HG02642 (cell line): ENCODE data around the gene MYBPC2.
"Not testable (repeated sequence)": the region's sequence is repeated elsewhere in the genome, so short reads cannot be mapped to it uniquely, and the experiment has no call there.

Experiments
- ATAC-seq: cut with Tn5 transposase; IDR thresholded peaks from one replicate; pipeline ENCODE4 v1.9.1; 2021; ENCODE audit warnings: mild to moderate bottlenecking; ENCODE audit not compliant: unreplicated experiment, poor library complexity

The MYBPC2 gene

DNA sequence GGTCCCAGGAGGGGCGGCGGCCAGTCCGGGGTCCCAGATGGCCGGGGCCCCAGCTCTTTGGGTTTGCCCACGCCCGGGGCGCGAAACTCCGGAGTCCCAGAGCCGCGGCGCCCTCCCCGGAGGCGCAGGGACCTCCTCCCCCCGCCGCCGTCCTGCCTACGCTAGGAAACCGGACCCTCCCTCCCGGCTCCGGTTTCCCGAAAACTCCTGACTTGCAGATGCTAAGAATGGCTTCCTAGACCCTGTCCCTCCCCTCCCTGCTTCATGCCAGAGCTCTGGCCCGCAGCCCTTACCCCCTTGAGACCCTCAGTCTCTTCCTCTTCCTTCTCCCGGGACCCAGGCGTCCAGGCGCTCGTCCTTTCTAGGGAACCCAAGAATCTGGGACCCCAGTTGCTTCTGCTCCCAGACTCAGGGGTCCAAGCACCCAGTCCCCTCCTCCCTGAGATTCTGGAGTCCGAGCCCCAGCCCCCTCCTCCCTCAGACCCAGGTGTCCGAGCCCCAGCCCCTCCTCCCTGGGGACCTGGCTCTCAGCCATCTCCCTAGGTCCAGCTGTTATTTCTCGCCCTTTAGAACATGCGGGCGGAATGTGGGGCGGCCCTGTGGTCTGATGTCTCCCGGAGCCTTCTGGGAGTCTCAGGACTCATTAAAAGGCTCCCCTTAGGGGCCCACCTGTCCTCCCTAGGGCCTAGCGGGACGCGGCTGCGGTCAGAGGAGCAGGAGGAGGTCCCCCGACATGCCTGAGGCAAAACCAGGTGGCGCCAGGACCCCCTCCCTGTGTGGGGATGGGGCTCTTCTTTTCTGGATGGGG is at the start of gene MYBPC2:
Gene MYBPC2 (plus strand): TSS at position 672 of the 808 bp plus-strand sequence. CDS start 62 bp downstream, at position 734.
- no peak for ATAC-seq

DNA sequence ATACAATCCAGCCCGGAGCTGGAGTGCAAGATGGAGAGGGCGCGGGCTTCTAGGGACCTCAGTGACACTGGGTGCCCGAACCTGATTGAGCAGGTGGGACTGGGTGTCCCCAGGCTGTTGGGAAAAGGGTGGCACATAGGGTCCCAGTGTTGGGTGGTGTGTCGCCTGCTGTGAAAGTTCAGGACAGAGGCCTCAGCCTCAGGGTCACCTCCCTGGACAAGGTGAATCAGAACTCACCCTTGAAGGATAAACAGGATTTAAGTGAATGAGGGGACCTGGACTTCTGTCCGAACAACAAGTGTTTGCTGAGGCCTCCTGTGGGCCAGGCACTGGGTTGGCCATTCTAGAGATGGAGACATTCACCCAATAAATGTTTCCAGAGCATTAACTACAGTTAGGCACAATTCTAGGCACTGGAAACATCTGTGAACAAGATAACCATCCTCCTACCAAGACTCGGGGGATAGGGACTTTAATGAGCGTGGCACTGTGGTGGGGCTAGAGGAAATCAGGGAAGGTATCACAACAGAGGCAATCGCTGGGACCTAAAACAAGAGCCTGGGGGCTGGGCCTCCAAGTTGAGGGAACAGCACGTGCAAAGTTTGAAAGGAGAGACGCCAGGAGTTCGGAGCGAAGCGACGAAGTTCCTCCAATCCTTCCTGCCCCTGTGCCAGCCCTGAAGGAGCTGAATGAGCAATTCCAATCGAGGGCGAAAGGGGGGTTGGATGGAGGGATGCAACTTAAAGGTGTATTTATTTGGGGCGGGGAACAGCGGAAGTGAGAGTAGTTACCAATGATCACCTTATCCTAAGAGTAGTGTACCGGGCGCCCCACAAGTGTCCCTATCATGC is 49.5 kb upstream of the MYBPC2 start:
- no peak for ATAC-seq

DNA sequence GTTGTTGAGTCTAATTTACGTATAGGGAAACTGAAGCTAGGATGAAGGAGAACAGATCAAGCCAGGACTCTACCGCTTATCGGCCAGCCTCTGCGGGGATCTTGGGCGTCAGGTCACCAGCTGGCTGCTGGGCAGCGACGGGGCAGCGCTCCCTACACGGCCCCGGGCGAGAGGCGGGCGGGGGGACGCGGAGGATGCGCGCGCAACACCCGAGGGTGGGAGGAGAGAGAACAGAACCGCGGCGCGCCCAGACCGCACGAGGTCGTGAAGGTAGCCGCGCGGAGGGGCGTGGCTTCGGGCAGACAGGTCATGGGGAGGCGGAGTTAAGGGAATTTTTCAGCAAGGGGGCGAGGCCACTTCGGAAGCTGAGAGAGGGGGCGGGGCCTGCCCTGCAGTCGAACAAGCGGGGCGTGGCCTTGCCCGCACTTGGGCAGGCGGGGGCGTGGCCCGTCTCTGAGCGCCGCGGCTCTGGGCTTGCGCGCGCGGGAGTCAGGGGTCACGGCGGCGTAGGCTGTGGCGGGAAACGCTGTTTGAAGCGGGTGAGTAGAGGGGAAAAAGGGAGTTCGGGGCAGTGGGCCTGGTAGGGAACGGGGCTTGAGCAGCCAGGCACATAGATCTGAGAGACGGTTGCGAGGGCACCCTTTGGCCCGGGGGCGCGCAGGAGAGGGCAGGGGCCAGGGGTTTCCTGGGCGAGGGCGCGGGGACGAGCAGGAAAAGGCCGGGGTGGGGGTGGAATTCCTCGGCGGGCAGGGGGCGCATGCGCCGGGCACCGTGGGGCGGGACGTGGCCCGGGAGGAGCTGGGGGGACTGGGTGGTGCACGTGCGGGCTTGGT is 48.6 kb upstream of the MYBPC2 start, which contains the start of gene POLD1:
Gene POLD1 (plus strand): TSS at position 496 of the 833 bp plus-strand sequence. CDS start 14,505 bp downstream, outside the sequence.
- peak; percentile 82 for ATAC-seq

DNA sequence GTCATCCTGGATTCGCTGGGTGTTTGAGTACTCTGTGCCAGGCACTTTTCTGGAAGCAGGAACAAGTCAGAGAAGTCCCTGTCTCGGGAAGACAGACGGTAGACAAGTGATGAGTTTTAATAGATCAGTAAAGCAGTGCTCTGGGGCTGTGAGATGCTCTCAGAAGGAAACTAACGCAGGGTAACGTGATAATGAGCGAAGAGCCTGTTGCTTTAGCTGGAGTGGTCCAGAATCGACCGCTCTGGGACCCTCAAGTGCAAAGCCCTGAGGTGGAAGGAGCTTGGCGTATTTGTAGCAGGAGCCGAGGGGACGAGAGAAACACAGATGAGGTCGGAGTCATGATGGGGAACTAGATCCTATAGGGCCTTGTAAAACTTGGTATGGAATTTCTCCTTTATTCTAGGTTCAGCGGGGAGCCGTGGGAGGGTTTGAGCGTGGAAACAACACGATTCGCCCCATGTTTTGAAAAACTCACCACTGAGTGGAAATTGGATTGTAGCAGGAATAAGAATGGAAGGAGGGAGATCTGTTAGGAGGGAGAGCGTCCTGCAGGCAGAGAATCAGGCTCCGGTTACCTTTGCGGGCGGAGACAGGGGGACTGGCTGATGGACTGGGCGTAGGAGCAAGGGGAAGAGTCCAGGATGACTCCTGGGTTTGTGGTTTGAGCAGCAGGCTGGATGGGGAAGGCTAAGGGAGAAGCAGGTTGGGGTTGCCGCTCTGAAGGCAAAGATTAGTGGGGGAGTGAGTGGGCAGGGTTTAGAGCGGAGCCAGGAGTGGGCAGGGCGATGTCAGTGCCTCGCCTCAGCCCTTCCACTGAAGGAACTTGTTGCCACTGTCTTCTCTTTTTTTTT is 47.8 kb upstream of the MYBPC2 start:
- ATAC-seq: no peak

DNA sequence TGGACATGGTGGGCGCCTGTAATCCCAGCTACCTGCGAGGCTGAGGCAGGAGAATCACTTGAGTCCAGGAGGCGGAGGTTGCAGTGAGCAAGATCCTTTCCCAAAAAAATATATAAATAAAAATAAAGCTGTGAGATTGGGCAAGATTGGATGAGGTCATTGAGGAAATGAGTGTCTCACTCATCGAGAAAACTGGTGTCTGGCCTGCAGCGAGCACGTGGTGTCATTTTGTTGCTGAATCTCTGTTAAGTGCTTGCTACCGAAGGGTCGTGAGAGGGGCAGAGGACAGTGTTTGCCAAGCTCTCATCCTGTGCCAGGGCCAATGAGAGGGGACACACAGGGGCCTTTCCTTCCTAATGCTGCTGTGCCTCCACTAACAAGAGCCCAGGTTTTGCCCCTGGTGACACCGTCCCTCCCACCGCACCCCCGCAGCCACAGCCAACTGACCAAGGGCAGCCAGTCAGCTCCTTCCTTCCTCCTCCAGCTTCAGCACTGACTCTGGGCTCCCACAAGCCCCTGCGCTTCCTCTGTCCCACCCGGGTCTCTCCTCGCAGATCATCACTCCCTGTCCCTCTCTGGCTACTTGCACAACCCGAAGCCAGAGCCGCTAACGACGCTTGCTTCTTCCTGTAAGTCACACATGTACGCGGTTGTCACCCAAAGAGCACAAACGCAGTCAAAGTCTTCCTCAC is 45.4 kb upstream of the MYBPC2 start:
- no peak for ATAC-seq

DNA sequence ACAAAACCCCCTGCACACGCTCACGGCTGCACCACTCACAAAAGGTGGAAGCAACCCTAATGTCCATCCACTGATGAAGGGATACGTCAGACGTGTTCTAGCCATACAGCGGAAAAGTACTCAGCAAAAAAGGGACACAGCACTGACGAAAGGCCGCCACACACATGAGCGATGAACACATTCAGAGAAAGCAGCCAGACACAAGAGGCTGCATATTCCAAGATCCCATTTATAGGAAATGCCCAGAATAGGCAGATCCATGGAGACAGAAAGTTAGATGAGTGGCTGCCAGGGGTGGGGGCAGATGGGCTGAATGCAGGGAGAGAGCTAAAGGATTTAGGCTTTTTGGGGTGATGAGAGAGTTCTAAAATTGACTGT is 44.8 kb upstream of the MYBPC2 start:
- no peak for ATAC-seq

DNA sequence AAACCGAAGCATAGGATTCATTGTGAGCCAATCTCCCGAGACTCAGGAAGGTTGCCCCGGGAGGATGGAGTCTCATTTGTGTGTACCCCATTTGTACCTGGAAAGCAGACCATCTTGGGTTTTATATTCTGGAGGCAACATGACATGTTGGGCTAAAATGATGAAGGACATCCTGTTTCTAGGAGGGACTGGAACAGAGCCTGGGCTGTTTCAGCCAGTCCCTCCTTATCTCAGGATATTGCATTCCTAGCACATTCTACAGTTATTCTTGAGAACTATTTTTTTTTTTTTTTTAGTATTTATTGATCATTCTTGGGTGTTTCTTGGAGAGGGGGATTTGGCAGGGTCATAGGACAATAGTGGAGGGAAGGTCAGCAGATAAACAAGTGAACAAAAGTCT is 42.4 kb upstream of the MYBPC2 start:
- ATAC-seq: not testable (repeated sequence)

DNA sequence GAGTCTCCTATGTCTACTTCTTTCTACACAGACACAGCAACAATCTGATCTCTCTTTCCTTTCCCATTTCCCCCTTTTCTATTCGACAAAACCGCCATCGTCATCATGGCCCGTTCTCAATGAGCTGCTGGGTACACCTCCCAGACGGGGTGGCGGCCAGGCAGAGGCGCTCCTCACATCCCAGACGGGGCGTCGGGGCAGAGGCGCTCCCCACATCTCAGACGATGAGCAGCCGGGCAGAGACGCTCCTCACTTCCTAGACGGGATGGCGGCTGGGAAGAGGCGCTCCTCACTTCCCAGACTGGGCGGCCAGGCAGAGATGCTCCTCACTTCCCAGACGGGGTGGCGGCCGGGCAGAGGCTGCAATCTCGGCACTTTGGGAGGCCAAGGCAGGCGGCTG is 41.7 kb upstream of the MYBPC2 start:
- not testable (repeated sequence) for ATAC-seq

DNA sequence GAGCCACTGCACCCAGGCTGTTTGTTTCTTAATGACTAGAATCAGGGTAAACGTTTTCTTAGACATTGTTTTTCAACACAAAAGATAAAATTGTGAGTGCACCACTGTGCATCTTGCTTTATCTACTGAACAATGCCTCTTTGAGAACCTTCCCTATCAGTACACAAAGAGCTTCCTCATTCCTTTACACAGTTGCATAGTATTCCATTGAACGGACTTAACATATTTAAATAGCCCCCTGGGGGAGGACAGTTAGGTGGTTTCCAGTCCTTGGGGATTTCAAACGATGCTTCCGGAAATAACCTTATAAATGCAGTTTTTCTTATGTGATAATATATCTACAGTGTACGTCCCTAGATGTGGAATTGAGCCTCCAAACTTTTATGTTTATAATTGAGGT is 39.9 kb upstream of the MYBPC2 start:
- no peak for ATAC-seq

DNA sequence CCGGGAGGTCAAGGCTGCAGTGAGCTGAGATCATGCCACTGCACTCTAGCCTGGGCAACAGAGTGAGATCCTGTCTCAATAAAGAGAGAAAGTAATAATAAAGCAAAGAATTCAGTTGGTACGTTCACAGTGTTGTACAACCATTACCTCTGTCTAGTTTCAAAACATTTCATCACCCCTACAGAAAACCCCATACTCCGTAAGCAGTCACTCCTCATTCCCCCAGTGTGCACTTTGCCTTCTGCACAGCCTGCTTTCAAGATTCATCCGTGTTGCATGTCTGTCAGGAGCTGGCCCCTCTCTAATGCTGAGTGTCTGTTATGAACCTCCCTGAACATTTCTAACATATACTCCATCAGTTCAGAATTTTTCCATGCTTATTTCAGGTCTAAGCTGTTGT is 39.1 kb upstream of the MYBPC2 start:
- ATAC-seq: no peak

DNA sequence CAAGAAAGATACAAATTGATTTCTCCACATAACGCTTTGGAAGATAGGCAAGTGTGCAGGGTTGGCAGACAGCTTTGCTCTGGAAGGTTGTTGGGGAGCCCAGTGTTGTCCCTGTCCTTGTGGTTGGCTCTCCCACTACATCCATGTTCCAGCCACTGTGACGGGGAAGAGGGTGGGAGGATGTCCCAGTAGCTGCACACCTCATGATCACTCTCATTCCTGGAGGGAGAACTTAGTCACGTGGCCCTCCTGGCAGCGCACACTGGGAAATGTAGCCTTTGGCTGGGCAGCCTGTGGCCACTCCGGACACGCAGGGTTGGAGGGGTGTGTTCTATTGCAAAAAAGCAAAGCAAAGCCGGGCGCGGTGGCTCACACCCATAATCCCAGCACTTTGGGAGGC is 38.7 kb upstream of the MYBPC2 start:
- no peak for ATAC-seq

DNA sequence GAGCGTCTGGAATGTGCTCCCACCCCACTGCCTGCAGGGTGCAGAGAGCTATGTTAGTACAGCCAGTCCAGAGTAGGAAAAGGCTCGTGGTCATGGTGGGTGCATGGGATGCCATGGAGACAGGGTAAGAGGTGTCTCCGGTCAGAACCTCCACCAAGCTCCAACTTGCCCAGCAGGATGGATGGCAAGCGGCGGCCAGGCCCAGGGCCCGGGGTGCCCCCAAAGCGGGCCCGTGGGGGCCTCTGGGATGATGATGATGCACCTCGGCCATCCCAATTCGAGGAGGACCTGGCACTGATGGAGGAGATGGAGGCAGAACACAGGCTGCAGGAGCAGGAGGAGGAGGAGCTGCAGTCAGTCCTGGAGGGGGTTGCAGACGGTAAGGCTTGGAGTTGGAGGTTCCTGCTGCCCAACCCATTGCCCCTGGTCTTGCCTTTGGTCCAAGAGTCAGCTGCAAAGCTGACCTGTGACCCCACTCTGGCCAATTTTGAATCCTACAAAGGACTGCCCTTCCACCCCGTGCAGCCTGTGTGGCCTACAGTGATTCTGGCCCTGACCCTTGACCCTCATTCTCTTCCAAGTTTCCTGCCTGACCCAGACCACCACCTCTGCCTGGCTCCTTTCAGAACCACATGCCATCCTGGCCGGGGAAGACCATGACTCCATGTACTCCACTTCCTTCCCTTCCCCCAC is 33.9 kb upstream of the MYBPC2 start:
- no peak for ATAC-seq

DNA sequence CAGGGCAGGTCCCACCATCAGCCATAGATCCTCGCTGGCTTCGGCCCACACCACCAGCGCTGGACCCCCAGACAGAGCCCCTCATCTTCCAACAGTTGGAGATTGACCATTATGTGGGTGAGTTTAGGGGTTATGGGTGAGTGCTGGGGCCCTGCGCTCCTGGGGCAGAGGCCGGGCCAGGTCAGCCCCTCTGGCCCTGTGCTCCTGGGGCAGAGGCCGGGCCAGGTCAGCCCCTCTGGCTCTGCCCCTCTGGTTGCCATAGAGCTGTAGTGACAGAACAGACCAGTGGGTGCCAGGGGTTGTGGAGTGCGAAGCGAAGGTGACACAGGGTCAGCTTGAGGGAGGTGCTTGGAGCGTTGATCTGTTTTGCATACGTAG is 33.3 kb upstream of the MYBPC2 start:
- ATAC-seq: no peak

DNA sequence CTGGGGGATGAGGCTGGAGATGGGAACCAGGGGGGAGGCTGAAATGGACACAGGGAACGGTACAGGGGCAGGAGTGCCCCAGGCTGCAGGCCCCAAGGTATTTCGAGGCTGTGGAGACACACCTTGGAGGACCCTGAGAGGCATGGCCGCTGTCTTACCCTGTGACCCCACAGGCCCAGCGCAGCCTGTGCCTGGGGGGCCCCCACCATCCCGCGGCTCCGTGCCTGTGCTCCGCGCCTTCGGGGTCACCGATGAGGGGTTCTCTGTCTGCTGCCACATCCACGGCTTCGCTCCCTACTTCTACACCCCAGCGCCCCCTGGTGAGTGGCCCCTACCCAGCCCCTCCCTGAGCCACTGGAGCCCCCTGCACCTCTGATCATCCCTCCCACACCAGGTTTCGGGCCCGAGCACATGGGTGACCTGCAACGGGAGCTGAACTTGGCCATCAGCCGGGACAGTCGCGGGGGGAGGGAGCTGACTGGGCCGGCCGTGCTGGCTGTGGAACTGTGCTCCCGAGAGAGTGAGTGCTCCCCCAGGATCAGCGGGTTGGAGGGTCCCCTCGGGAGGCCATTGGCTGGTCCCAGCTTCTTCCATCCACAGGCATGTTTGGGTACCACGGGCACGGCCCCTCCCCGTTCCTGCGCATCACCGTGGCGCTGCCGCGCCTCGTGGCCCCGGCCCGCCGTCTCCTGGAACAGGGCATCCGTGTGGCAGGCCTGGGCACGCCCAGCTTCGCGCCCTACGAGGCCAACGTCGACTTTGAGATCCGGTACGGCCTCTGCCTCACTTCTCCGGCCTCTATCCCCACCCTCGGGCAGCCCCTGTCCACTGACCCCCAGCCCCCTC is 30.9 kb upstream of the MYBPC2 start:
- ATAC-seq: no peak

DNA sequence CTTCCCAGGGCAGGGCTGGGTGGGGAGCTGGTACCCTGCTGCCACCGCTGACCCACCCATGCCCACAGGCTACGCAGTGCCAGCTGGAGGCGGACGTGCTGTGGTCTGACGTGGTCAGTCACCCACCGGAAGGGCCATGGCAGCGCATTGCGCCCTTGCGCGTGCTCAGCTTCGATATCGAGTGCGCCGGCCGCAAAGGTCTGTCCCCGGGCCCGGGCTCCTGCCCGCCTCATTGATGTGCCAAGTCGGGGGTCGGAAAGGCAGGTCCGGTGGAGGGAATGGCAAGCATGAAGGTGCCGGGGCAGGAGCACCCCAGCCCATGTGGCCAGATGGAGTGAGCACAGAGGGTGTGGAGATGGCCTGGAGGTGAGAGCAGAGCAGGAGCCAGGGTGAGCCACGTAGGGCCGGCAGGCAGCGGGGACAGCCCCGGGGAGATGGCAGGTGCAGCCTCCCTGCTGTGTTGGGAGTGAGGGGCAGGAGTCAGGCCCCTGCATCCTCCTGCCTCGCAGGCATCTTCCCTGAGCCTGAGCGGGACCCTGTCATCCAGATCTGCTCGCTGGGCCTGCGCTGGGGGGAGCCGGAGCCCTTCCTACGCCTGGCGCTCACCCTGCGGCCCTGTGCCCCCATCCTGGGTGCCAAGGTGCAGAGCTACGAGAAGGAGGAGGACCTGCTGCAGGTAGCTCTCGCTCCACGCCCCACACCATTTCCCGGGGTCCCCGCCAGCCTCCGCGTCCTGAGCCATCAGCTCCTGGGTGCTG is 30.0 kb upstream of the MYBPC2 start:
- no peak for ATAC-seq

DNA sequence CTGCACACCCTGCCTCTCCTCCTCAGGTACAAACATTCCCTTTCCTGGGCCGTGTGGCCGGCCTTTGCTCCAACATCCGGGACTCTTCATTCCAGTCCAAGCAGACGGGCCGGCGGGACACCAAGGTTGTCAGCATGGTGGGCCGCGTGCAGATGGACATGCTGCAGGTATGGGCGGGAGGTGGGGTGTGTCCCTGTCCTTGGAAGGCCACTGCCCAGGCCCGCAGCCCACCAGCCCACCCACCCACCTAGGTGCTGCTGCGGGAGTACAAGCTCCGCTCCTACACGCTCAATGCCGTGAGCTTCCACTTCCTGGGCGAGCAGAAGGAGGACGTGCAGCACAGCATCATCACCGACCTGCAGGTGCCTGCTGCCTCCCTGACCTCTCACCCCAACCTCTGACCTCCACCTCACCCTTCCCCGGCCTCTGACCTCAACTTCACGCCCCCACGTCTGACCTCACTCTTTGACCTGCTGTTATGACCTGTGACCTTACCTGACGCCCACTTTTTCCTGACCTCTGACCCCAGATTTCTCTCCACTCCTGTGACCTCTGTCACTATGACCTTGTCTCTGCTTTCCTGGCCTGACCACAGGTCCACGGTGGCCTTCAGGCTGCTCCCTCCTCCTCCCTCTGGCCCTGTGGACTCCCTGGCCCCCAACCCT is 26.4 kb upstream of the MYBPC2 start:
- ATAC-seq: no peak
